Astrocyte (in vitro differentiated cells and primary cell): ENCODE data around the gene MSS51.

ENCODE experiments used
- CTCF ChIP-seq: IDR thresholded peaks from 2 replicates; pipeline ENCODE4 v1.5.1; 2011; ENCODE audit warnings: low read depth, mild to moderate bottlenecking, inconsistent platforms, low read length, moderate library complexity; ENCODE audit not compliant: insufficient read depth
- EZH2 ChIP-seq: IDR thresholded peaks from 2 replicates; pipeline ENCODE4 v1.6.1; 2012; ENCODE audit warnings: mild to moderate bottlenecking, low read length, inconsistent platforms; ENCODE audit not compliant: insufficient read depth

- TF ChIP-seq CTCF (no peak), EZH2 (no peak)
These were observed 26.5 kb downstream of the MSS51 start for GRCh38 chr10:73406846-73407245.
